GM21367 (cell line): ENCODE data around the gene SPTBN4.
"Not testable (repeated sequence)": the region's sequence is repeated elsewhere in the genome, so short reads cannot be mapped to it uniquely, and the experiment has no call there.

Experiments used
- ATAC-seq: cut with Tn5 transposase; IDR thresholded peaks from one replicate; pipeline ENCODE4 v1.9.1; 2021; ENCODE audit not compliant: unreplicated experiment

The SPTBN4 gene

DNA sequence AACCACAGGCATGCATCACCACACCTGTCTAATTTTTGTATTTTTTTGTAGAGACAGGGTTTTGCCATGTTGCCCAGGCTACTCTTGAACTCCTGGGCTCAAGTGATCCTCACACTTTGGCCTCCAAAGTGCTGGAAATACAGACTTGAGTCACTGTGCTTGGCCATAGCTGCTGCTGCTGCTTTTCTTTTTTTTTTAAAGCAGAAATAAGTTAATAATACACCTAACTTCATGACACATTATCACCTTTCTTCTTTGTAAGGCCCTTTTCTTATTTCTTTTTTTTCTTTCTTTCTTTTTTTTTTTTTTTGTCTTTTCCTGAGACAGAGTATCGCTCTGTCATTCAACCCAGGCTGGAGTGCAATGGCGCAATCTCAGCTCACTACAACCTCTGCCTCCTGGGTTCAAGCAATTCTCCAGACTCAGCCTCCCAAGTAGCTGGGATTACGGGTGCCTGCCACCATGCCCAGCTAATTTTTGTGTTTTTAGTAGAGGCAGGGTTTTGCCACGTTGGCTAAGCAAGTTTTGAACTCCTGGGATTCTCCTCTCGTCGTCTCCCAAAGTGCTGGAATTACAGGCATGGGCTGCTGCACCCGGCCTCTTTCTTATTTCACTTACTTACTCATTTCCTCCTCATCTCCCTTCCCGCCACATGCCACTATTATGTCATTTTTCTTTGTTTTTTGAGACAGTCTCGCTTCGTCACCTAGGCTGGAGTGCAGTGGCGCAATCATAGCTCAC is 118.6 kb downstream of the SPTBN4 start:
- no peak for ATAC-seq

GRCh38 chr19:40585982-40586422 is 119.2 kb downstream of the SPTBN4 start:
- ATAC-seq, result no peak

DNA sequence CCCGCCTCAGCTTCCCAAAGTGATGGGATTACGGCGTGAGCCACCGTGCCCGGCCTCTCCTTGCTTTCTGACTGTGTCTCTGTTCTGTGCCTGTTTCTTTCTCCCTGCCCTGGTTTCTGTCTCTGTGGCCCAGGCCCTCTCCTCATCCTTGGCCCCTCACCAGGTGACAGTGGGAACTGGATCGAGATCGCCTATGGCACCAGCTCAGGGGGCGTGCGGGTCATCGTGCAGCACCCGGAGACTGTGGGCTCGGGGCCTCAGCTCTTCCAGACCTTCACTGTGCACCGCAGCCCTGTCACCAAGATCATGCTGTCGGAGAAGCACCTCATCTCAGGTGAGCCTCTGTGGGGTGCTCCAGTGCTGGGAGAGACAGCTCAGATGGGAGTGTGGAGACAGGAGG is 119.8 kb downstream of the SPTBN4 start:
- ATAC-seq, result no peak

- no peak for ATAC-seq
These were observed 121.5 kb downstream of the SPTBN4 start for GRCh38 chr19:40588110-40588854.

DNA sequence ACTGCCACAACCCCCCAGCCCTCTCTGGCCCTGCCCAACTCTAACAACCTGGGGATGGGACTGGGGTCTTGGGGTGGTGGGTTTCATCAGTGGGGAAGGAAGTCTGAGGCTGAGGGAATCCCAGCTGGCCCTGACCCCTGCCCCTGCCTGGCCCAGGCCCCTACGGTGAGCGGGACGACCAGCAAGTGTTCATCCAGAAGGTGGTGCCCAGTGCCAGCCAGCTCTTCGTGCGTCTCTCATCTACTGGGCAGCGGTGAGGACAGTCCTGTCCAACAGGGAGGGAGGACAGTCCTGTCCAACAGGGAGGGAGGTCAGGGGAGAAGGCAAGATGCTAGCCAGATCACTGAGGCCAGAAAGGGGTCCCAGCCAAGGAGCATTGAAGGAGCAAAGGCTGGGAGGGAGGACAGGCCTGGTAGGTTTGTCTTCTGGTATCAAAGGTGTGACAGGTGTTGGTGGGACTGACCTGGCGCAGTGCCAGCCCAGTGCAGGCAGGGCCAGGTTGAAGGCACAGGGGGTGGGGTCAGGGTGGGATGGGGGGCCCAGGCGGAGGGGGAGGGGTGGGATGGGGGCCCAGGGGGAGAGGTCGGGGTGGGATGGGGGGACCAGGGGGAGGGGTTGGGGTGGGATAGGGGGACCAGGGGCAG is 122.2 kb downstream of the SPTBN4 start:
- ATAC-seq, result no peak

DNA sequence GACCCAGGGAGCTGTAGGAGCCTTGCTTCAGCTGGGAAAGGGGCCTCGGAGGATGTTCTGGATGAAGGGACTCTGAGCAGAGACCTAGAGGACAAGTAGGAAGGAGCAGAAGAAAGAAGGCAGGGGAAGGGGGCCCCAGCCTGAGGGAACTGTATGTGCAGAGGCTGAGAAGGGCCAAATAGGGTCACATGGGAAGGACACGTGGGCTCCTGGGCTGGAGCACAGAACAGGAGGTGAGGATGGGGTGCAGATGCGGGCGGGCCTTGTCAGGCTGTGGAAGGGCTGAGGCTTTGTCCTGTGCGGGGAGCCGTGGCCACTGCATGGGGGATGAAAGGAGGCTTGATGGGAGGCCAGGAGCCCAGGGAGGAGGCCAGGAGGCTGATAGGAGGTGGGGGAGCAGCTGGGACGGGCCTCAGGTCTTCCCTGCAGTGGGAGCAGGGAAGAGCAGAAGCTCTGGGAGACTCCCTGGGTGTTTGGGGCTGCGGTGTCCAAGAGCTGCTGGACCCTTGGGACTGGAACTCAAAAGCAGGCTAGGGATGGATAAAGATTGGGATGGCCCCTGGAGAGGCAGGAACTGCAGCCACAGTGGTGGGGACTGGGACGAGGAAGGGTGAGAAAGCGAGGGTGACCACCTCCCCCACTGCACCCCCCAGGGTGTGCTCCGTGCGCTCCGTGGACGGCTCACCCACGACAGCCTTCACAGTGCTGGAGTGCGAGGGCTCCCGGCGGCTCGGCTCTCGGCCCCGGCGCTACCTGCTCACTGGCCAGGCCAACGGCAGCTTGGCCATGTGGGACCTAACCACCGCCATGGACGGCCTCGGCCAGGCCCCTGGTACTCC is 123.0 kb downstream of the SPTBN4 start:
- no peak for ATAC-seq

DNA sequence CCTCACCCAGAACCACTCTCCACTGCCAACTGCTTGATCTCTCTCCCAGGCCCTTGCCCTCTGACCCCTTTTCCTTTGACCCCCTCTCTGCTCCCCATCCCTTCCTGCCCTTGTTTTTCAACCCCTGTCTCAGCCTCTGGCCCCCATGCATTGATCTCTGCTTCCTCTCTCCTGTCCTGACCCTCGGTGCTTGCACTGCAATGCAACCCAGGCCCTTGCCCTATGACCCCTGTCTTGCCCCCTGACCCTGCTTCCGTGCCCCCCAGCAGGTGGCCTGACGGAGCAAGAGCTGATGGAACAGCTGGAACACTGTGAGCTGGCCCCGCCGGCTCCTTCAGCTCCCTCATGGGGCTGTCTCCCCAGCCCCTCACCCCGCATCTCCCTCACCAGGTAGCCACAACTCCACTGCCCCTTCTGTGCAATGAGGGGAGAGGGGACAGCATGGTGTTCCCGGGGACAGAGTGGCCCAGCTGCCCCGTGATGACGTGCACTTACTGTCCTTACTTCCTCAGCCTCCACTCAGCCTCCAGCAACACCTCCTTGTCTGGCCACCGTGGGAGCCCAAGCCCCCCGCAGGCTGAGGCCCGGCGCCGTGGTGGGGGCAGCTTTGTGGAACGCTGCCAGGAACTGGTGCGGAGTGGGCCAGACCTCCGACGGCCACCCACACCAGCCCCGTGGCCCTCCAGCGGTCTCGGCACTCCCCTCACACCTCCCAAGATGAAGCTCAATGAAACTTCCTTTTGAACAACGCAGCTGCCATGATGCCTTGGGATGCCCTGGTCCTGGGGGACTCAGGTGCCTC is 123.9 kb downstream of the SPTBN4 start:
- ATAC-seq, result no peak

DNA sequence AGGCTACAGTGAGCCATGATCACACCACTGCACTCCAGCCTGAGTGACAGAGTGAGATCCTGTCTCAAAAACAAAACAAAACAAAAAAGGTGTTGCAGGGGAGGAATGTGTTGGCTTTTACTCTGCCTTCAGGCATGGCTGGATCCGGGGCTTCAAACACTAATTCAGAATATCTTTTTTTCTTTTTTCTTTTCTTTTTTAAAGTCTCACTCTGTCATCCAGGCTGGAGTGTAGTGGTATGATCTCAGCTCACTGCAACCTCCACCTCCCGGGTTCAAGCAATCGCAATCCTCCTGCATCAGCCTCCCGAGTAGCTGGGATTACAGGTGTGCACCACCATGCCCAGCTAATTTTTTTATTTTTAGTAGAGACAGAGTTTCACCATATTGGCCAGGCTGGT is 124.9 kb downstream of the SPTBN4 start:
- ATAC-seq, result not testable (repeated sequence)

DNA sequence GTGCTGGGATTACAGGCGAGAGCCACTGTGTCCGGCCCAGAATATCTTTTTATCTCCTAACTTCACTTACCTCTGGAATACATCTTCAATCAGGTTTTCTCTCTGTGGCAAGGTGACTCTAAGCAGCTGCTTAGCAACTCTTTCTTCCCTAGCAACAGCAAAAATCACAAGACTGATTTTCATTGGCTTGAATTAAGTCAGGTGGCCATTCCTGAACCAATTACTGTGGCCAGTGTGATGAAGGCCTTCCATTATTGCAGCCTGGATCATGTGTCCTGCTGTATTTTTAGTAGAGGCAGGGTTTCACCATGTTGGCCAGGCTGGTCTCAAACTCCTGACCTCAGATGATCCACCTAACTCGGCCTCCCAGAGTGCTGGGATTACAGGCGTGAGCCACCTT is 125.4 kb downstream of the SPTBN4 start:
- ATAC-seq, result no peak

DNA sequence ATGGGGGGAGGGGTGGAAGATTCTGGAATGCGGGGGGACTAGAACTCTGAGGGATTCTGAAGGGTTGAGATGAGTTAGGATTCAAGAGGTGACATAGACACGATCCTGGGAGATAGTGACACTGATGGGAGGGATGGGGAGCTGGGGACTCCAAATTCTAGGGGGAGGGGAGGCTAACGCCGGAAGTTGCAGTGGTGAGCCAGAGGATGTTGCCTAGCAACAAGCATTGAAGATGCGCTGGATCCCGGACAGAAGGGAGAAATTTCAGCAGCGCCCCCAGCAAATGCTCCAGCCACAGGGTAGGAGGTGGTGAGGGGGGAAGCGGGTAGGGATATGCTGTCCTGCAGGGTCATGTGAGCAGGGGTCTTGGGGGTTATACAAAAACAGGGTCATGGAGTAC is 127.5 kb downstream of the SPTBN4 start:
- ATAC-seq, result no peak

DNA sequence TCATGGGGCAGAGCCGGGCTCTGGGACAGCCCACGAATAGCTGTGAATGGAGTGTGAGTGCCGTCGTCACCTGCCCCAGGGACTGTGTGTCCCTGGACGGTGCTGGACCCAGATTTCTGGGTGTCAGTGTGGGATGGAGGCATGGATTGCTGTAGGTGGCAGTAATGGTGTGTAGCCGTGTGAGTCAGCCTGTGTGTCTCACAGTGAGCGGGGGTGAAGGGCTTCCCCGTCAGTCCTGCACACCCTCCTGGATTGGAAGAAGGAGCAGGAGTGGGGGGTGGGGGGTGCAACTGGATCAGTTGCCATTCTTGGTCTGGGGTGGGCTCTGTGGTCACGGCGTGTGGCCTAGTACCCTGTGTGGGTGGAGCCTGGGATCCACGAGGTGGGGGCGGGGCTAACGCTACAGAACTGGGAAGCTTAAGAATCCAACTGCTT is 127.9 kb downstream of the SPTBN4 start:
- no peak for ATAC-seq

DNA sequence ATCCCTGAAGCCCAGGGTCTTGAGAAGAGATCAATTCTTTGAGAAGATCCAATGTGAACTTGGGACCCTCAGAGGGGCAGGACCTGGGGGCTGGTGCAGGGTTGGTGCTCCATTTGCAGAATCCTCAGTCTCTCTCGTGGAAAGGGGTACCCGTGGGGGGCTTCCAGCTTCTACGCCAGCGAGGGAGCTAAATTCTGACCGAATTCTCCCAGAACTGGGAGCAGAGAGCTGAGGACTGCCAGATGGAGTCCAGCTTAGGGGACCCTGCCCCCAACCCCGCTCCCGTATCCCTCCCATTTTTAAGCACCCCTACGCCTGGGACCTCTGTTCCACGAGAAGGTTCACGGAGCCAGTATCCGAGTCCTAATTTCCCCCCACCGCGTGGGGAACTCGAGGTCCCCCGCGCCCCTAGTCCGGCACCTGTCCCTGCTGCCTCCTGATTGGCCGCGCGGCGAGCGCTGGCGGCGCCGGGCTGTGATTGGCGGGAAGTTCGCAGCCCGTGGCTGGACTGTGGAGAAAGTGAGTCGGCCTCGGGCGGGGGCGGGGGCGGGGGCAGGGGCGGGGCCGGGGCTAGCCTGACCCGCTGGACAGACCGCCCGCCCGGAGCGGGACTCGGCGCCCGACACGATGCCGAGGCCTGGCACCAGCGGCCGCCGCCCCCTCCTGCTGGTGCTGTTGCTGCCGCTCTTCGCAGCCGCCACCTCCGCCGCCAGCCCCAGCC is 130.0 kb downstream of the SPTBN4 start:
- no peak for ATAC-seq

- no peak for ATAC-seq
These were observed 130.6 kb downstream of the SPTBN4 start for GRCh38 chr19:40597329-40597838.

DNA sequence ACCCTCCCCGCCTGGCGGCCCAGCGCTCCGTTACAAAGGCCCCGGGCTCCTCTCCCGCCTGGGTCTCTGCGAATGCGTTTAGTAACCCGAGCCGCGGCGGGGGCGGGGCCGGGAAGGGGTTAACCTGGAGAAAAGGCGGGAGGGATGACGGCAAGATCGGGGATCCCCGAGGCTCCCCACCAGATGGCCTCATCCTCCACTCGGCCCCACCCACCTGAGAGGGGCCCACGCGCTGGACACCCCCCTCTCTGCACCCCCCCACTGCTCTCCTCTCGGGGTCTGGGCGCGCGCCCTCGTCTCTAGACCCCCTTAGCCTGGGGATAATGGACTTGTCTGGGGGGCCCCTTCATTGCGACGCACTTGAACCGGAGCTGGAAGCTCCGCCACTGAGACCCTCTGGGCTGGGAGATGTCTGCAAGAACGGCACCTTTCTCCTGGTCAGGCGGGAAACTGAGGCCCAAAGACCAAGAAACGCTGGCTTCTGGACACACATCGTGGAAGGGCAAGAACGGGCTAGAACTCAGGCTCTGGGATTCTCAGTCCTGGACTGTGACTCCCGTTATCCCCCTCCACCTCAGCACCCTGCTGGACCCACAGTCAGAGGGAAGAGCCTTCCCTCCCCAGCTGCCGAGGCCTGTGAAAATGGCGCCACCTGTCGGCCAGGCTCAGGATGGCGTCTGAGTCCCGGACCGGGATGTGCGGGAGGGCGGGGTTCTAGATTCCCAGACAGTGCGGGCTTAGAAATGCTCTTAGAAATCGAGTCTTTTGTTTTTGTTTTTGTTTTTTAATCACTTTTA is 131.5 kb downstream of the SPTBN4 start:
- ATAC-seq, result no peak

DNA sequence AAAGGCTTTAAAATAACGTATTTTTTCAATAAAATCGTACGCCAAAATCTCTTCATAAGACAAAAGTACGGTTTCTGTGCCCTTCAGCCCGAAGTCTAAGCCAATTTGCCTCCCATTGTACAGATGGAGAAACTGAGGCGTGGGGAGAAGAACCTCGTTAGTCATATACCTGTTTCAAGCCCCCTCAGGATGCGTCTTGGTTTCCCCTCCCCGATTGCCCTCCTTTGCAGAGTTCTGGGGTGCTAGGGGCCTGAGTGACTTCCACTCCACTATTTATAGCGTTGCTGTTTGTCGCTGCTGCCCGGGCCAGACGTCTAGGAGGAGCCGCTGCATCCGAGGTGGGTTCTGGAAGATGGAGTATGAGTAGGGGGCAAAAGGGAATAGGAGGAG is 132.1 kb downstream of the SPTBN4 start:
- ATAC-seq, result no peak

GRCh38 chr19:40599331-40599901 is 132.6 kb downstream of the SPTBN4 start:
- ATAC-seq, result no peak

DNA sequence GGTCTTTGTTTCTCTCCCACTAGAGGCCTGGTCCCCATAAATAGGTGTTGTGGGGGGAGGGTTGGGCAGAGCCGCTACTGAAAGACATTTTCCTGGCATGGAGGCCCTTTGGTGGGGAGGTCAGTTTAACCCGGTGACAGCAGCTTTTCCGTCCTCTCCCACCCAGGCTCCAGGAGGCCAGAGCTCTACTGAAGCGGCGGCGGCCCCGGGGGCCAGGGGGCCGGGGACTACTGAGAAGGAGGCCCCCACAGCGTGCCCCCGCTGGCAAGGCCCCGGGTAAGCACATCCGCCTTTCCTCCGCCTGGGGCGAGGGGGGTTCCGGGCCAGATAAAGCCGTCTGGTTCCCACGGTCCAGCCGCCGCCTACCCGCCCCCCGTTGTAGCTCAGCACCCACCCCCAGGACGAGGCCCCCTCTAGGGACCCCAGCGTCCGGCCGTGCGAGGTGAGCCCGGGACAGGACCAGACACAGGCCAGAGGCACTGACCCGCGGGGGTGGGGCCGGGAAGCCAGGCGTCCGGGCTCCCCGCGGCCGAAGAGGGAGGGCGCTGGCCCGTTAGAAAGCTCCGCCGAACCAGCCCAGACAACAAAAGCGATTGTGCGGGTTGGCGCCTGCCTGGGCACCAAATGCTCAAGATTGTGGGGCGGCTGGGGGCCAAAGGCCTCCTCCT is 133.2 kb downstream of the SPTBN4 start:
- ATAC-seq, result no peak
